Measurements from ENCODE around the gene LMF2. TPM values are rescaled to one million over a fixed set of nuclear protein-coding genes. Genes with fewer than 3 reads are reported as not detected.

LMF2 gene
- total RNA-seq, 1 donor from 2014 or later: 57.0 TPM

DNA sequence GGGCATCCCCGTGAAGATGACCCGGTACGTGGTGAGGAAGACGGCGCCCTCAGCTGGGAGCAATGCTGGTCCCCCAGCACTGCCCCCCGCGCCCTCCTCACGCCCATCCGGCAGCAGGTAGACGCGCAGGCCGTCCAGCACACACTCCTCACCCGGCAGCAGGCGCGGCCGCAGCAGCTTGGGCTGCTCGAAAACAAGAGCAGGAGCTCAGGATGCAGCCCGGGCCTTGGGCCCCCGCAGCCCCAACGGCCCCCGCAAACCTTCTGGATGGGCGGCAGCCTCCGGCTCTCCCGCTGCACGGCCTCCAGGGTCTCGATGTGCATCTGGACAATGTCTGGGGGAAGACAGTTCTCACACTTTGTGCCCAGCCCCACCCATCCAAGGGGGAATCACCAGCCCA is 46.0 kb downstream of the LMF2 start:
- Histone ChIP-seq H3K4me3 (no peak overlapping the region), H3K27me3 (no peaks in the 10 kb centered on the region), H3K9me3 (no peaks in the 10 kb centered on the region), H3K4me1 (no peaks in the 10 kb centered on the region), H3K36me3 (peaks cover 0 to 97% of the 10 kb centered on the region in 2 donors), H3K27ac (no peak overlapping the region)
- no peak for TF ChIP-seq POLR2A (IDR thresholded peaks at IDR 0.05)
- DNase-seq (ENCODE audit: extremely low spot score in 2 of 2): no peak
- intact Hi-C loops (cut with DNase I): no loop called here

DNA sequence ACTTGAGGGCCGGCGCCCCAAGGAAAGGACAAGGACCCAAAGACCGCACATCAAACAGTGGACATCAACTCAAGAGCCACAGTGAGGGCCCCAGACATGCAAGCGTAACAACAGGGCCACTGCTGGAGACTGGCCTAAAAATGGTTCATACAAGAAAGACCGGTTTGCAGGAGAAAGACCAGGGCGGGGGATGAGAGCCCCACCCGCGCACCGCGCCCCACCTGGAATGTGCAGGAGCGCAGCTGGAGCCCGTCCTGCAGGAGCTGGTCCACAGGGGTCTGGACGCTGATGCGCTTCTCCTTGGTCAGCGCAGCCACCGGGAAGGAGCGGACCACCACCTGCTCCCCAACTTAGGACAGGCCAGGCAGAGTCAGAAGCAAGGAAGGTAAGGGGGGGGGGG is 46.6 kb downstream of the LMF2 start:
- H3K9me3 ChIP-seq: no peaks in the 10 kb centered on the region
- intact Hi-C loops (cut with DNase I): no loop called here
- H3K27ac ChIP-seq: no peak overlapping the region
- peak in 1 of 2 donors; percentile 41 for TF ChIP-seq POLR2AphosphoS5 (IDR thresholded peaks at IDR 0.05; ENCODE audit: insufficient read depth in 1 of 2, low read depth in 1 of 2)
- TF ChIP-seq, protein P1, sequence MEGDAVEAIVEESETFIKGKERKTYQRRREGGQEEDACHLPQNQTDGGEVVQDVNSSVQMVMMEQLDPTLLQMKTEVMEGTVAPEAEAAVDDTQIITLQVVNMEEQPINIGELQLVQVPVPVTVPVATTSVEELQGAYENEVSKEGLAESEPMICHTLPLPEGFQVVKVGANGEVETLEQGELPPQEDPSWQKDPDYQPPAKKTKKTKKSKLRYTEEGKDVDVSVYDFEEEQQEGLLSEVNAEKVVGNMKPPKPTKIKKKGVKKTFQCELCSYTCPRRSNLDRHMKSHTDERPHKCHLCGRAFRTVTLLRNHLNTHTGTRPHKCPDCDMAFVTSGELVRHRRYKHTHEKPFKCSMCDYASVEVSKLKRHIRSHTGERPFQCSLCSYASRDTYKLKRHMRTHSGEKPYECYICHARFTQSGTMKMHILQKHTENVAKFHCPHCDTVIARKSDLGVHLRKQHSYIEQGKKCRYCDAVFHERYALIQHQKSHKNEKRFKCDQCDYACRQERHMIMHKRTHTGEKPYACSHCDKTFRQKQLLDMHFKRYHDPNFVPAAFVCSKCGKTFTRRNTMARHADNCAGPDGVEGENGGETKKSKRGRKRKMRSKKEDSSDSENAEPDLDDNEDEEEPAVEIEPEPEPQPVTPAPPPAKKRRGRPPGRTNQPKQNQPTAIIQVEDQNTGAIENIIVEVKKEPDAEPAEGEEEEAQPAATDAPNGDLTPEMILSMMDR (IDR thresholded peaks at IDR 0.05): no peak
- TF ChIP-seq POLR2A (IDR thresholded peaks at IDR 0.05): no peak
- H3K36me3 ChIP-seq: peaks cover 0 to 97% of the 10 kb centered on the region in 2 donors
- no peak for DNase-seq (ENCODE audit: extremely low spot score in 2 of 2)
- H3K4me3 ChIP-seq: no peak overlapping the region
- H3K4me1 ChIP-seq: no peaks in the 10 kb centered on the region
- H3K27me3 ChIP-seq: no peaks in the 10 kb centered on the region

DNA sequence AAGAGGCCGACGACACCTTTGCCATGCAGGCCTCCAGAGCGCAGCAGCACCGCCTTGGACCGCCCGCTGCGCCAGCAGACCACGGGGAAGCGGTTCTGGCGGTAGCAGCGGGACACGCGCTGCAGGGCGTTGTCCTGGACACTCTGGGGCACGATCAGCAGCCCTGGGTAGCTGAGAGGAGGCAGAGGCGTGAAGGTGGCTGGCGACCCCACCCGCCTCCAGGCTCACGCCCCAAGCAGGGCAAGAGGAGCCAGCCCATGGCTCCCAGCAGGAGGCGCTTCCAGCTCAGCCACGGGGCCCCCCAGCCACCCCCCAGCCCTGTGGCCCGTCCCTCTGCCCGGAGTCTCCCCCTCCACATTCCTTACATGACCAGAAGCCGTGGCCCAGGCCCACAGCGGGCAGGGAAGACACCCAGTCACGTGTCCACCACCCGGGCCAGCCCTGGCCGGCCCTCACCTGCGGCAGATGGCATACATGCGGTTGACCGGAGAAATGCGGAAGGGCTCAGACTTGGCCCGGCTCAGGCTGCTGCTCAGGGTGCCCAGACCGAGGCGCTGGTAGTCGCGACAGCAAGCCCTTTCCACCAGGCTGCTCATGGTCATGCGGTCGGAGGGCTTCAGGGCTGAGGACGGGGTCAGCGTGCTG is 47.9 kb downstream of the LMF2 start:
- H3K4me1 ChIP-seq: no peaks in the 10 kb centered on the region
- H3K27ac ChIP-seq: no peak overlapping the region
- intact Hi-C loops (cut with DNase I): no loop called here
- no peaks in the 10 kb centered on the region for H3K27me3 ChIP-seq
- H3K4me3 ChIP-seq: no peak overlapping the region
- peaks cover 0 to 97% of the 10 kb centered on the region in 2 donors for H3K36me3 ChIP-seq
- TF ChIP-seq POLR2A (IDR thresholded peaks at IDR 0.05) (no peak), POLR2AphosphoS5 (IDR thresholded peaks at IDR 0.05; ENCODE audit: insufficient read depth in 1 of 2, low read depth in 1 of 2) (no peak)
- TF ChIP-seq, protein P1 (IDR thresholded peaks at IDR 0.05): no peak
- no peak for DNase-seq (ENCODE audit: extremely low spot score in 2 of 2)
- H3K9me3 ChIP-seq: no peaks in the 10 kb centered on the region

DNA sequence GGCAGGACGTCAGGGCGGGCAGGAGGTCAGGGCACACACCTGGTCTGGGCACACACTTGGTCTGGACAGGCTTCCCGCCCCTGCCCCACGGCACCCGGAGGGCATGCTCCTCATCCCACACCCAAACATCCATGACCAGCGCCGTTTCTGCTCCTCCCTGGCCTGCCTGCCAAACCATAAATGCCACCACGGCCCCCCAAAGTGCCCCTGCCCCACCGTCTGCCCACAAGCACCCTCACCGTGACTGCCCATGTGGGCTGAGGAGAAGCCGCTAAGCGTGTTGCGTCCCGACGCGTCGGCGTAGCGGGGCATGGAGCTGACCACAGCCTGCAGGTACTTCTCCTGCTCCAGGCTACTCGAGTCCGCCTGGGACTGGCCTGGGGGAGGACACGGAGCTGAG is 48.5 kb downstream of the LMF2 start:
- Histone ChIP-seq H3K27ac (no peak overlapping the region), H3K36me3 (peaks cover 0 to 97% of the 10 kb centered on the region in 2 donors), H3K9me3 (no peaks in the 10 kb centered on the region), H3K4me3 (no peak overlapping the region), H3K27me3 (no peaks in the 10 kb centered on the region), H3K4me1 (no peaks in the 10 kb centered on the region)
- intact Hi-C loops (cut with DNase I): no loop called here
- TF ChIP-seq, protein P1 (IDR thresholded peaks at IDR 0.05): no peak
- TF ChIP-seq POLR2A (IDR thresholded peaks at IDR 0.05): no peak
- TF ChIP-seq POLR2AphosphoS5 (IDR thresholded peaks at IDR 0.05; ENCODE audit: insufficient read depth in 1 of 2, low read depth in 1 of 2): no peak
- no peak for DNase-seq (ENCODE audit: extremely low spot score in 2 of 2)

DNA sequence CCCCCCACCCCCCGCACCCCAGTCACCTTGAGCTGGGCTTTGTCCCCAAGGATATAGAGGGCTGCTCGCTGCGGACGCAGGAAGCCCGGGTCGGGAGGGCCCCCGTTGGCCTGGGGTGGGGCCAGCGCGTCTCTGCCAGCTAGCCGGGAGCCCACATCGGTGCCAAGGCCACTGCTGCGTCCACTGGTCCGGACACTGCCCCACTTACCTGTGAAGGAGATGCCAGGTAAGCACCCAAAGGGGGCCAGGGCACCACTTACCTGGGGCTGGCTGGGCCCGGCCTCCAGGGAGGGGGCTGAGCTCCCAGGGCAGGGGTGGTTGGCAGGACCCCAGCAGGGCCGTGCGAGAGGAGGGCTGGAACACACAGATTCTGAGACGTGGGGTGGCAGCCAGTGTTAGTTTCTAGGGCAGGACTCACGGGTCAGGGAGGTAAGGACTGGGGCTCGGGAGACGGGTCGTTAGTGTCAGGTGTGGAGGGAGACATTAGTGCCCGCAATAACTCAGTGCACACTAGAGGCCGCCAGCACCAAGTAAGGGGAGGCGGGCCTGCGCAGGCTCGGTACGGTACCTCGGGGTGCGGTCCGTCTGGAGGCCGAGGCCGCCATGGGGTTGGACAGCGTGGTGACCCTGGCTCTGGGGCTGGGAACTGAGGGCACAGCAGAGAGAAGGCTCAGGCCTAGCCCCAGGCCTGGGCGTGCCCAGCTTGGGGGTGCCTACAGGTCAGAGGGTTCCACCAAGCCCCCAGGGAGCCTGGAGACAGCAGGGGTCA is 50.9 kb downstream of the LMF2 start:
- no peak for DNase-seq (ENCODE audit: extremely low spot score in 2 of 2)
- Histone ChIP-seq H3K27me3 (no peaks in the 10 kb centered on the region), H3K36me3 (peaks cover 0 to 84% of the 10 kb centered on the region in 2 donors), H3K4me3 (no peak overlapping the region), H3K27ac (no peak overlapping the region), H3K4me1 (no peaks in the 10 kb centered on the region), H3K9me3 (no peaks in the 10 kb centered on the region)
- intact Hi-C loops (cut with DNase I): no loop called here
- TF ChIP-seq, protein P1 (IDR thresholded peaks at IDR 0.05): no peak
- TF ChIP-seq POLR2AphosphoS5 (IDR thresholded peaks at IDR 0.05; ENCODE audit: insufficient read depth in 1 of 2, low read depth in 1 of 2) (no peak), POLR2A (IDR thresholded peaks at IDR 0.05) (no peak)
